K562 (cell line): Measurements from ENCODE around the gene TRAPPC2B. TPM values are rescaled to one million over a fixed set of nuclear protein-coding genes. Genes with fewer than 3 reads are reported as not detected.

Experiments
- CHCHD3 ChIP-seq: fragments of 250-450 bp; sonication (Bioruptor Pico); IDR thresholded peaks from 2 replicates; pipeline ENCODE4 v2.1.2; 2022; ENCODE audit warnings: mild to moderate bottlenecking
- E2F3 ChIP-seq: fragments of 250-450 bp; sonication (Bioruptor Pico); IDR thresholded peaks from 2 replicates; pipeline ENCODE4 v1.4.0; 2020; ENCODE audit warnings: mild to moderate bottlenecking
- FOXJ2 ChIP-seq: fragments of 200-800 bp; sonication (Bioruptor generic); IDR thresholded peaks from 2 replicates; pipeline ENCODE4 v1.6.1; 2016; ENCODE audit warnings: missing genetic modification characterization, missing compliant biosample characterization
- GATAD2A ChIP-seq: fragments of 450-650 bp; IDR thresholded peaks from 2 replicates; pipeline ENCODE4 v1.6.1; 2017
- KLF10 ChIP-seq: fragments of 250-450 bp; sonication (Bioruptor Pico); IDR thresholded peaks from 2 replicates; pipeline ENCODE4 v1.6.1; 2021; ENCODE audit warnings: matching md5 sums
- MBD2 ChIP-seq: sonication (generic); IDR thresholded peaks from 2 replicates; pipeline ENCODE4 v1.6.1; 2016; ENCODE audit warnings: low read depth, borderline replicate concordance
- MCM3 ChIP-seq: fragments of 450-650 bp; IDR thresholded peaks from 2 replicates; pipeline ENCODE4 v1.6.1; 2016
- NBN ChIP-seq: fragments of 450-650 bp; IDR thresholded peaks from 2 replicates; pipeline ENCODE4 v1.6.1; 2016; ENCODE audit warnings: low read depth, mild to moderate bottlenecking
- NFYB ChIP-seq: IDR thresholded peaks from 2 replicates; pipeline ENCODE4 v1.6.1; 2011; ENCODE audit warnings: mild to moderate bottlenecking, moderate library complexity; ENCODE audit not compliant: insufficient read length; ENCODE audit errors: extremely low read depth
- PHTF2 ChIP-seq: fragments of 250-450 bp; sonication (Bioruptor Pico); IDR thresholded peaks from 2 replicates; pipeline ENCODE4 v1.5.0; 2021; ENCODE audit warnings: mild to moderate bottlenecking
- PRPF4 ChIP-seq: fragments of 200-400 bp; formaldehyde crosslinking; IDR thresholded peaks from one replicate; pipeline ENCODE4 v1.6.1; 2017; ENCODE audit warnings: low read length, low read depth, mild to moderate bottlenecking; ENCODE audit not compliant: insufficient read depth, poor library complexity, severe bottlenecking
- SOX6 ChIP-seq: fragments of 450-650 bp; IDR thresholded peaks from 2 replicates; pipeline ENCODE4 v1.6.1; 2014; ENCODE audit warnings: mild to moderate bottlenecking
- SPI1 ChIP-seq: IDR thresholded peaks from 2 replicates; pipeline ENCODE4 v1.6.1; 2011; ENCODE audit warnings: low read depth, low read length, control low read depth, borderline replicate concordance
- STAT5B ChIP-seq: fragments of 250-450 bp; sonication (Bioruptor Pico); IDR thresholded peaks from 2 replicates; pipeline ENCODE4 v1.8.0; 2021; ENCODE audit warnings: mild to moderate bottlenecking, inconsistent platforms
- TBL1XR1 ChIP-seq, 2 experiments: IDR thresholded peaks; 2 replicates each; pipeline ENCODE4 v1.6.1; 2012; ENCODE audit warnings: improper control_type of control experiment in 2 of 2, low read length in 2 of 2, mild to moderate bottlenecking in 1 of 2
- ZNF124 ChIP-seq: sonication (generic); formaldehyde crosslinking; IDR thresholded peaks from 2 replicates; pipeline ENCODE4 v1.8.1; 2022; ENCODE audit warnings: missing genetic modification reagents
- ZNF24 ChIP-seq: fragments of 450-650 bp; IDR thresholded peaks from 2 replicates; pipeline ENCODE4 v1.6.1; 2016
- ZNF311 ChIP-seq: fragments of 250-450 bp; sonication (Bioruptor Pico); IDR thresholded peaks from 2 replicates; pipeline ENCODE4 v1.4.0; 2020; ENCODE audit warnings: mild to moderate bottlenecking, moderate library complexity
- polyA plus RNA-seq, 8 experiments: library from polyadenylated mRNA; depleted of rRNA in 4 of 8; stranded (reverse) in 5 of 8; unstranded in 3 of 8; fragments of >200 nt; fragmentation: Nextera tagmentation in 2 of 8; fragmentation: Illumina TruSeq in 1 of 8; extraction: Ambion mirVana in 2 of 8; extraction: Trizol in 1 of 8; gene quantifications; 2 replicates each; pipeline versions ENCODE4 v1.2.1 to v1.2.3, GENCODE V29; 2011 to 2014; ENCODE audit warnings: inconsistent platforms in 1 of 8, missing spikeins in 1 of 8
- total RNA-seq, 7 experiments: library from RNA; depleted of rRNA in 6 of 7; stranded (reverse); fragments of >200 nt in 6 of 7; fragmentation: Illumina TruSeq in 2 of 7; extraction: Trizol in 2 of 7; gene quantifications; 2 replicates each; pipeline versions ENCODE4 v1.2.1 to v1.2.3, GENCODE V29; 2011 to 2021; ENCODE audit warnings: low replicate concordance in 1 of 7
- TF ChIP-seq, protein P1 (sequence below): fragments of 250-450 bp; sonication (Bioruptor Pico); IDR thresholded peaks from 2 replicates; pipeline ENCODE4 v1.8.0; 2022; ENCODE audit warnings: moderate library complexity, mild to moderate bottlenecking, inconsistent platforms
- TF ChIP-seq, protein P2 (sequence below): sonication (generic); formaldehyde crosslinking; IDR thresholded peaks from 2 replicates; pipeline ENCODE4 v1.8.0; 2022; ENCODE audit warnings: mild to moderate bottlenecking, low read depth, missing genetic modification reagents
- TF ChIP-seq, protein P3 (sequence below): fragments of 450-650 bp; IDR thresholded peaks from 2 replicates; pipeline ENCODE4 v1.6.1; 2017; ENCODE audit warnings: mild to moderate bottlenecking, moderate library complexity
- TF ChIP-seq, protein P4 (sequence below): sonication (generic); formaldehyde crosslinking; IDR thresholded peaks from 2 replicates; pipeline ENCODE4 v1.8.0; 2023; ENCODE audit warnings: missing genetic modification reagents, mild to moderate bottlenecking, borderline replicate concordance

Gene TRAPPC2B
- total and polyA plus RNA-seq, 9 of the 15 experiments (the other 6 are each of a cell fraction or from before 2014, with no cell fraction given), result 2.2 to 20.4 (median 4.6) TPM

DNA sequence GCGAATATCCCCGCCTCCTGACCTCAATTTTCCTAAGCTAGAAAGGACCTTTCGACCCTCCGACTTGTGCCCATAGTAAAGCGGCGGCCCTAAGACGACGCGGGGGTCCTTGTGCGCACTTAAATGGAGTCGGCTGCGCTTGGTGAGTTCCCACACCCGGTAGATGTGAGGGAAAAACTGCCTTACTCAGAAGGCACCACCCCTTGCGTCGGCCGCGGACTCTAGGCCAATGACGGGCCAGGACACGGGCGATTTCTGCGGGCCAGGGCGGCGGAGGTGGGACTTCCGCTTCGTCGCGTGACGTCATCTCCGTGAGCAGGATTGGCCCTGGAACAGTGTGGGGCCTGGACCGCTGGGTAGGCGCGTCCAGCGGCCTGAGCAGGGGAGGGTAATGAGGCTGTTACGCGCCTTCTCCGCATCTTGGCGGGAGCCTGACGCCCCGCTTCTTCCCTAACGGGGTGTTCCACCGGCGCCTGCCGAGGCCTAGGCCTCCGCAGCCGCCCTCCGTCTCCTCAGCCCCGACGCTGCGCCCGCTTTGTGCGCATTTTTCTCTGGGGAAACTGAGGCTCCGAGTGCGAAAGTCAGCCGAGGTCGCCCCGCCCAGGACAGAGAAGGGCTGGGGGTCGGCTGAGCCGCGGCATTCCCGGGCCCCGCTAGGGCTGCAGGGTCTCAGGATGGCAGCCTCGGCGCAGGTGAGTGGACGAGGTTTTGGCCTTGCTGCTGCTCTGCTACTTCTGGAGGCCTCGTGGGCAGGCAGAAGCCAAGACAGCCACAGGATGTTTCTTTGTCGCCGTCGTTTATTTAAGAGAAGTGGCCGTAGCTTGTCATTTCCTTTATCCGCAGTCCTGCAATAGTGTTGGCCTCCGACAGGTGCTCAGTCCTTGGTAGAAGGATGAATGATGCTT, 42.9 kb upstream of the TRAPPC2B start, which contains the start of gene ZNF543 (continued):
- TF ChIP-seq ZNF24 (no peak), MCM3 (no peak), NBN (peak; percentile 92), KLF10 (no peak), FOXJ2 (tag) (no peak), TBL1XR1 (IDR thresholded peaks at IDR 0.05; ENCODE audit: low read length in 2 of 2) (no peak), ZNF124 (CRISPR knock-in tag) (no peak), E2F3 (no peak; the same call in 1 of the 2 replicates), GATAD2A (no peak), NFYB (peak; percentile 24), ZNF311 (no peak), PHTF2 (CRISPR knock-in tag) (no peak), PRPF4 (no peak), SOX6 (no peak), MBD2 (peak; percentile 50; the same call in 1 of the 2 replicates), SPI1 (peak; percentile 45; the same call in 1 of the 2 replicates), CHCHD3 (no peak), STAT5B (CRISPR knock-in tag) (no peak)
- TF ChIP-seq, protein P1, sequence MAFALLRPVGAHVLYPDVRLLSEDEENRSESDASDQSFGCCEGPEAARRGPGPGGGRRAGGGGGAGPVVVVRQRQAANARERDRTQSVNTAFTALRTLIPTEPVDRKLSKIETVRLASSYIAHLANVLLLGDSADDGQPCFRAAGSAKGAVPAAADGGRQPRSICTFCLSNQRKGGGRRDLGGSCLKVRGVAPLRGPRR (CRISPR knock-in tag), result no peak
- TF ChIP-seq, protein P2, sequence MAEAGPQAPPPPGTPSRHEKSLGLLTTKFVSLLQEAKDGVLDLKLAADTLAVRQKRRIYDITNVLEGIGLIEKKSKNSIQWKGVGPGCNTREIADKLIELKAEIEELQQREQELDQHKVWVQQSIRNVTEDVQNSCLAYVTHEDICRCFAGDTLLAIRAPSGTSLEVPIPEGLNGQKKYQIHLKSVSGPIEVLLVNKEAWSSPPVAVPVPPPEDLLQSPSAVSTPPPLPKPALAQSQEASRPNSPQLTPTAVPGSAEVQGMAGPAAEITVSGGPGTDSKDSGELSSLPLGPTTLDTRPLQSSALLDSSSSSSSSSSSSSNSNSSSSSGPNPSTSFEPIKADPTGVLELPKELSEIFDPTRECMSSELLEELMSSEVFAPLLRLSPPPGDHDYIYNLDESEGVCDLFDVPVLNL (CRISPR knock-in tag), result no peak
- TF ChIP-seq, protein P3, sequence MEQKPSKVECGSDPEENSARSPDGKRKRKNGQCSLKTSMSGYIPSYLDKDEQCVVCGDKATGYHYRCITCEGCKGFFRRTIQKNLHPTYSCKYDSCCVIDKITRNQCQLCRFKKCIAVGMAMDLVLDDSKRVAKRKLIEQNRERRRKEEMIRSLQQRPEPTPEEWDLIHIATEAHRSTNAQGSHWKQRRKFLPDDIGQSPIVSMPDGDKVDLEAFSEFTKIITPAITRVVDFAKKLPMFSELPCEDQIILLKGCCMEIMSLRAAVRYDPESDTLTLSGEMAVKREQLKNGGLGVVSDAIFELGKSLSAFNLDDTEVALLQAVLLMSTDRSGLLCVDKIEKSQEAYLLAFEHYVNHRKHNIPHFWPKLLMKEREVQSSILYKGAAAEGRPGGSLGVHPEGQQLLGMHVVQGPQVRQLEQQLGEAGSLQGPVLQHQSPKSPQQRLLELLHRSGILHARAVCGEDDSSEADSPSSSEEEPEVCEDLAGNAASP, result no peak
- TF ChIP-seq, protein P4, sequence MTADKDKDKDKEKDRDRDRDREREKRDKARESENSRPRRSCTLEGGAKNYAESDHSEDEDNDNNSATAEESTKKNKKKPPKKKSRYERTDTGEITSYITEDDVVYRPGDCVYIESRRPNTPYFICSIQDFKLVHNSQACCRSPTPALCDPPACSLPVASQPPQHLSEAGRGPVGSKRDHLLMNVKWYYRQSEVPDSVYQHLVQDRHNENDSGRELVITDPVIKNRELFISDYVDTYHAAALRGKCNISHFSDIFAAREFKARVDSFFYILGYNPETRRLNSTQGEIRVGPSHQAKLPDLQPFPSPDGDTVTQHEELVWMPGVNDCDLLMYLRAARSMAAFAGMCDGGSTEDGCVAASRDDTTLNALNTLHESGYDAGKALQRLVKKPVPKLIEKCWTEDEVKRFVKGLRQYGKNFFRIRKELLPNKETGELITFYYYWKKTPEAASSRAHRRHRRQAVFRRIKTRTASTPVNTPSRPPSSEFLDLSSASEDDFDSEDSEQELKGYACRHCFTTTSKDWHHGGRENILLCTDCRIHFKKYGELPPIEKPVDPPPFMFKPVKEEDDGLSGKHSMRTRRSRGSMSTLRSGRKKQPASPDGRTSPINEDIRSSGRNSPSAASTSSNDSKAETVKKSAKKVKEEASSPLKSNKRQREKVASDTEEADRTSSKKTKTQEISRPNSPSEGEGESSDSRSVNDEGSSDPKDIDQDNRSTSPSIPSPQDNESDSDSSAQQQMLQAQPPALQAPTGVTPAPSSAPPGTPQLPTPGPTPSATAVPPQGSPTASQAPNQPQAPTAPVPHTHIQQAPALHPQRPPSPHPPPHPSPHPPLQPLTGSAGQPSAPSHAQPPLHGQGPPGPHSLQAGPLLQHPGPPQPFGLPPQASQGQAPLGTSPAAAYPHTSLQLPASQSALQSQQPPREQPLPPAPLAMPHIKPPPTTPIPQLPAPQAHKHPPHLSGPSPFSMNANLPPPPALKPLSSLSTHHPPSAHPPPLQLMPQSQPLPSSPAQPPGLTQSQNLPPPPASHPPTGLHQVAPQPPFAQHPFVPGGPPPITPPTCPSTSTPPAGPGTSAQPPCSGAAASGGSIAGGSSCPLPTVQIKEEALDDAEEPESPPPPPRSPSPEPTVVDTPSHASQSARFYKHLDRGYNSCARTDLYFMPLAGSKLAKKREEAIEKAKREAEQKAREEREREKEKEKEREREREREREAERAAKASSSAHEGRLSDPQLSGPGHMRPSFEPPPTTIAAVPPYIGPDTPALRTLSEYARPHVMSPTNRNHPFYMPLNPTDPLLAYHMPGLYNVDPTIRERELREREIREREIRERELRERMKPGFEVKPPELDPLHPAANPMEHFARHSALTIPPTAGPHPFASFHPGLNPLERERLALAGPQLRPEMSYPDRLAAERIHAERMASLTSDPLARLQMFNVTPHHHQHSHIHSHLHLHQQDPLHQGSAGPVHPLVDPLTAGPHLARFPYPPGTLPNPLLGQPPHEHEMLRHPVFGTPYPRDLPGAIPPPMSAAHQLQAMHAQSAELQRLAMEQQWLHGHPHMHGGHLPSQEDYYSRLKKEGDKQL, result no peak
